Nephron (organoid): ENCODE measurements around the gene PPCDC.

Experiments
- H3K27ac Mint-ChIP-seq, 3 experiments: 2 replicates each; pipeline ENCODE4 v1.8.0; 2020; ENCODE audit warnings: mixed read lengths in 3 of 3, mild to moderate bottlenecking in 2 of 3, moderate library complexity in 1 of 3
- H3K27me3 Mint-ChIP-seq: 2 replicates; pipeline ENCODE4 v1.8.0; 2021; ENCODE audit warnings: low read depth, mild to moderate bottlenecking, moderate library complexity, mixed read lengths
- H3K36me3 Mint-ChIP-seq: 2 replicates; pipeline ENCODE4 v1.8.0; 2020; ENCODE audit warnings: low read depth, mixed read lengths
- H3K4me1 Mint-ChIP-seq: 2 replicates; pipeline ENCODE4 v1.8.0; 2020; ENCODE audit warnings: mixed read lengths
- H3K4me3 Mint-ChIP-seq, 3 experiments: 2 replicates each; pipeline ENCODE4 v1.8.0; 2020; ENCODE audit warnings: mild to moderate bottlenecking in 3 of 3, mixed read lengths in 3 of 3, moderate library complexity in 2 of 3
- H3K9me3 Mint-ChIP-seq: 2 replicates; pipeline ENCODE4 v1.8.0; 2020; ENCODE audit warnings: mixed read lengths
- TF ChIP-seq, protein P1 (sequence below), 3 experiments: fragments of 200-600 bp; sonication (generic); IDR thresholded peaks; one replicate each; pipeline ENCODE4 v1.5.0; 2021; ENCODE audit warnings: antibody characterized with exemption in 3 of 3; ENCODE audit not compliant: unreplicated experiment in 3 of 3

PPCDC gene

DNA sequence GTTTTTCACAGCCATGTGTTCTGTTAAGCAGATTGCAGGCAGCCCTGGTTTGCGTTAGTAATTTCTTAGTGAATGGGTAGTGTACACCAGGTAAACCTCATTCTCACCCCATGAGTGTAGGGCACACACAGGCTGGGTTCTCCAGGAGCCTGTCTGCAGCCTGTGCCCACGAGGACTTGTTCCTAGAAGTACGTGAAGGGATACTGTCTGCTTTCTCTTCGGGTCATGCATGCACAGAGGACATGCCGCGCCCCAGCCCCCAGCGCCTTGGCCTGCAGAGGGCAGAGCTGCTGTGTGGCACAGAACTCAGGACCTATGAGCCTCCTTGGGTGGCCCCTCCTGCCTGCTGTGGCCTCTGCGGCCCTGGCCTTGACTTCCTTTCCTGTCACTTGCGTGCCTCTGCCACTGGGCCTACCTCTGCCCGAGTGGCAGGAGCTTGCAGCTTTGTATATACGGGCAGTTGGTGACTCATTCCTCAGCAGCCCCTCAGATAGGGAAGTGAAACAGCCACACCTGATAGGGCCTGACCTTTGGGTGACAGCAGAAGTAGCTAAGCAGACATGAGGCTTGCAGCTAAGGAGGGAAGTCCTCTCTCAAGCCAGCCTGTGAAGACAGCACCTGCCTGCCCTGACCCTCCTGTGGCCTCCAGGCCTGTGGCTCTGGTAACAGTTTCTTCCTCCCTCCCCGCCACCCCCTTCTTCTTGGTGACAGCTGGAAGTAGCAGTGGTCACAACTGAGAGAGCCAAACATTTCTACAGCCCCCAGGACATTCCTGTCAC, 19.5 kb downstream of the PPCDC start:
- TF ChIP-seq, protein P1, sequence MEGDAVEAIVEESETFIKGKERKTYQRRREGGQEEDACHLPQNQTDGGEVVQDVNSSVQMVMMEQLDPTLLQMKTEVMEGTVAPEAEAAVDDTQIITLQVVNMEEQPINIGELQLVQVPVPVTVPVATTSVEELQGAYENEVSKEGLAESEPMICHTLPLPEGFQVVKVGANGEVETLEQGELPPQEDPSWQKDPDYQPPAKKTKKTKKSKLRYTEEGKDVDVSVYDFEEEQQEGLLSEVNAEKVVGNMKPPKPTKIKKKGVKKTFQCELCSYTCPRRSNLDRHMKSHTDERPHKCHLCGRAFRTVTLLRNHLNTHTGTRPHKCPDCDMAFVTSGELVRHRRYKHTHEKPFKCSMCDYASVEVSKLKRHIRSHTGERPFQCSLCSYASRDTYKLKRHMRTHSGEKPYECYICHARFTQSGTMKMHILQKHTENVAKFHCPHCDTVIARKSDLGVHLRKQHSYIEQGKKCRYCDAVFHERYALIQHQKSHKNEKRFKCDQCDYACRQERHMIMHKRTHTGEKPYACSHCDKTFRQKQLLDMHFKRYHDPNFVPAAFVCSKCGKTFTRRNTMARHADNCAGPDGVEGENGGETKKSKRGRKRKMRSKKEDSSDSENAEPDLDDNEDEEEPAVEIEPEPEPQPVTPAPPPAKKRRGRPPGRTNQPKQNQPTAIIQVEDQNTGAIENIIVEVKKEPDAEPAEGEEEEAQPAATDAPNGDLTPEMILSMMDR (IDR thresholded peaks at IDR 0.05; ENCODE audit: unreplicated experiment in 3 of 3), result no peak
- H3K4me3 Mint-ChIP-seq, result no peak overlapping the region
- peaks cover 16% of the 10 kb centered on the region for H3K36me3 Mint-ChIP-seq
- H3K9me3 Mint-ChIP-seq, result no peaks in the 10 kb centered on the region
- peaks cover 51% of the 10 kb centered on the region for H3K4me1 Mint-ChIP-seq
- peak overlapping the region; percentile 75 to 96 (median 95) for H3K27ac Mint-ChIP-seq
- H3K27me3 Mint-ChIP-seq, result no peaks in the 10 kb centered on the region

DNA sequence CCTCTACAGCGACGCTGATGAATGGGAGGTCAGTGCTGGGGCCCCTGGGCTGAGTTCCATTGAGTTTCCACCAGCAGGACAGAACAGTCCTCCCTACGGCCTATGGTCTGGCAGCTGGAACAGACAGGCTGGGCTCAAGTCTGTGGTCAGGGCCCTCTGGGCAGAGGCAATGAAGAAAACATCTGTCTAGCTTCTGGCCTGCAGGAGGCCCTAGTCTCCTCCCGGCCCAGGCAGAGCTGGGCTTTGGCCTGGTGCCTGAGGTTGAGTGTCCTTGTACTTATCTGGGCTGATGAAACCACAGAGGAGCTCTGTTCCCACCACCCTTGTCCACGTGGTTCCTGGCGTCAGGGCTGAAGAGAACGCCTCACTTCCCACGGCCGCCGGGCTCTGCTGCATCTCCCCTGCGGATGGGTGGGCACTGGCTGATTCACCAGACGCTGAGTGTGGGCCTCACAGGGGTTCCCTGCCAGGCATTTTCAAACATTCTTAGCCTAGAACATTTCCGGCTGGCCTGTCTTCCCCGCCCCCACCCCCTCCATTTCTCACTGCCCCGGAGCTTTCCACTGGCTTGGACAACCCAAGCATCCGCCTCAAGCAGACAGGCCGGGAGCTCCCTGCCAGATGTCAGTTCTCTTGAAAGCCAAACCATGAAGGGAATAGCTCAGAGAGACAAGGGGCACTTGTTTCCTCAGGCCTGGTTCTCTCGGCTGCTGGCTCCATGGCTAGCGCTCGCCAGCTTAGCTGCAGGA, 20.3 kb downstream of the PPCDC start:
- Mint-ChIP-seq H3K27ac (peak overlapping the region; percentile 75 to 96 (median 95)), H3K4me1 (peaks cover 53% of the 10 kb centered on the region), H3K36me3 (peaks cover 14% of the 10 kb centered on the region), H3K9me3 (no peaks in the 10 kb centered on the region), H3K27me3 (peaks cover 5% of the 10 kb centered on the region), H3K4me3 (peak overlapping the region in 1 of 3 experiments; percentile 53)
- TF ChIP-seq, protein P1 (IDR thresholded peaks at IDR 0.05; ENCODE audit: unreplicated experiment in 3 of 3), result peak in 1 of 3 experiments; percentile 13

DNA sequence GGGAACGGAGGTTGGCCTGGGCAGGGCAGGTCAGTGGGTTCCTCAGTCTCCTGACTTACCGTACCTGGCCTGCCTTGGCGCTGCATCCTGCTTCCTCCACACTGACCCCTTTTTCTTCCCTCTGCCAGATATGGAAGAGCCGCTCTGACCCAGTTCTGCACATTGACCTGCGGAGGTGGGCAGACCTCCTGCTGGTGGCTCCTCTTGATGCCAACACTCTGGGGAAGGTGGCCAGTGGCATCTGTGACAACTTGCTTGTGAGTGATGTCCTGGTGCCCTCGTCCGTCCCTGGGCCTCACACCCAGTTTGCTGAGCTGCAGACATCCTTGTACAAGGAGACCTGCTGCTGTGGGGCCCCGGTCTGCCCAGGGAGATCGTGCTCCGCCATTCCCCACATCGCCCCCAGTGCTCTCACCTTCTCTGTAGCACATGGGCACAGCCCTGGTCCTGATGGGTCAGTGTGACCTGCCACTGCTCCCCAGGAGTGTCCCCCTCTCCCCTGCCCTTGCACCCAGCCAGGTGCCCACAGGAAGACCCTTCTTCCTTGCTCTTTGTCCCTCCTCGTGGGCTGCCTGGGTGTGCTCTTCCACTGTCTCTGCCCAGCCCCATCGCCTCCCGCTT, 21.0 kb downstream of the PPCDC start:
- Mint-ChIP-seq H3K4me3 (no peak overlapping the region), H3K27me3 (peaks cover 7% of the 10 kb centered on the region), H3K36me3 (peaks cover 18% of the 10 kb centered on the region), H3K4me1 (peaks cover 53% of the 10 kb centered on the region), H3K9me3 (no peaks in the 10 kb centered on the region), H3K27ac (peak overlapping the region; percentile 75 to 96 (median 95))
- TF ChIP-seq, protein P1 (IDR thresholded peaks at IDR 0.05; ENCODE audit: unreplicated experiment in 3 of 3), result no peak

DNA sequence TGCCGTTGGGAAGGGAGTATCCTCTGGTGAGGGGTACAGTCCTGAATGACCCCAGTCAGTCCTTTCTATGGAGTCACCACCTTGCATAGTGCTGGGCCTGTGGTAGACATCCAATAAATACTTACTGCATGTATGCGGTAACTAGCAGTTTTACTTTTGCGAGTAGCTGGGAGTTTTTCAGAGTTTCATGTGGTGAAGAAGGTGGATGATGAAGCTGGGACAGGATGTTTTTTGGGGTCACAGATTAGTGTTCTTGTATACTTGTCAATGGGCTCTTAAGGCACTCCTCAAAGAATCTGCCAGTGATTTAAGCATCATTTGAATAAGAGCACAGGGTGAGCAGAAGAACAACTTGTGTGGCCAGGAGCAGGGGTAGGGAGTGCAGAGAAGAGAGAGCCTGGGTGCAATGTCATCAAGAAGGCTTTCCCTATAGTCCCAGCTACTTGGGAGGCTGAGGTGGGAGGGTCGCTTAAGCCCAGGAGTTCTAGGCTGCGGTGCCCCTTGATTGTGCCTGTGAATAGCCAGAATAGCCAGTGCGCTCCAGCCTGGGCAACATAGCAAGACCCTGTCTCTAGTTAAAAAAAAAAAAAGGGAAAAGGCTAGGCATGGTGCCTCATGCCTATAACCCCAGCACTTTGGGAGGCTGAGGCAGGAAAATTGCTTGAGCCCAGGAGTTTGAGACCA, 22.1 kb downstream of the PPCDC start:
- Mint-ChIP-seq H3K27ac (peak overlapping the region in 2 of 3 experiments; percentile 83 to 95), H3K4me3 (no peak overlapping the region), H3K9me3 (no peaks in the 10 kb centered on the region), H3K27me3 (peaks cover 7% of the 10 kb centered on the region), H3K4me1 (peaks cover 58% of the 10 kb centered on the region), H3K36me3 (peaks cover 18% of the 10 kb centered on the region)
- TF ChIP-seq, protein P1 (IDR thresholded peaks at IDR 0.05; ENCODE audit: unreplicated experiment in 3 of 3), result no peak

DNA sequence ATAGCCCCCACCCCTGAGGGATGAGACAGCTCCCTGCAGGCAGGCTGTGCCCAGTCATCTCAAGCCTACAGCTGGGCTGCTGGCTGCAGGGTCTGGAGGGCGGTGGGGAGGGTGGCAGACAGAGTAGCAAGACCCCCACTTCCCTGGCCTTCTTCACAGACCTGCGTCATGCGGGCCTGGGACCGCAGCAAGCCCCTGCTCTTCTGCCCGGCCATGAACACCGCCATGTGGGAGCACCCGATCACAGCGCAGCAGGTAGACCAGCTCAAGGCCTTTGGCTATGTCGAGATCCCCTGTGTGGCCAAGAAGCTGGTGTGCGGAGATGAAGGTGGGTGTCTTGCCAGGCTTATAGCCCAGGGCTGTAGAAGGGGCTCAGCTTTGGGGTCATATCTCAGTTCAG, 25.0 kb downstream of the PPCDC start:
- Mint-ChIP-seq H3K4me3 (no peak overlapping the region), H3K27ac (no peak overlapping the region), H3K9me3 (no peaks in the 10 kb centered on the region), H3K27me3 (peaks cover 7% of the 10 kb centered on the region), H3K4me1 (peaks cover 62% of the 10 kb centered on the region), H3K36me3 (peaks cover 14% of the 10 kb centered on the region)
- TF ChIP-seq, protein P1 (IDR thresholded peaks at IDR 0.05; ENCODE audit: unreplicated experiment in 3 of 3), result no peak
